GM18873 (cell line): ENCODE data around the gene TAF3.
A peak's percentile ranks its signal among the peaks of the same experiment; 100 is the strongest.
"Not testable (repeated sequence)": the region's sequence is repeated elsewhere in the genome, so short reads cannot be mapped to it uniquely, and the experiment has no call there.

ENCODE experiments used
- ATAC-seq: cut with Tn5 transposase; IDR thresholded peaks from one replicate; pipeline ENCODE4 v1.9.1; 2021; ENCODE audit warnings: mild to moderate bottlenecking, moderate library complexity, moderate number of reproducible peaks; ENCODE audit not compliant: unreplicated experiment, low FRiP score

Gene TAF3, protein sequence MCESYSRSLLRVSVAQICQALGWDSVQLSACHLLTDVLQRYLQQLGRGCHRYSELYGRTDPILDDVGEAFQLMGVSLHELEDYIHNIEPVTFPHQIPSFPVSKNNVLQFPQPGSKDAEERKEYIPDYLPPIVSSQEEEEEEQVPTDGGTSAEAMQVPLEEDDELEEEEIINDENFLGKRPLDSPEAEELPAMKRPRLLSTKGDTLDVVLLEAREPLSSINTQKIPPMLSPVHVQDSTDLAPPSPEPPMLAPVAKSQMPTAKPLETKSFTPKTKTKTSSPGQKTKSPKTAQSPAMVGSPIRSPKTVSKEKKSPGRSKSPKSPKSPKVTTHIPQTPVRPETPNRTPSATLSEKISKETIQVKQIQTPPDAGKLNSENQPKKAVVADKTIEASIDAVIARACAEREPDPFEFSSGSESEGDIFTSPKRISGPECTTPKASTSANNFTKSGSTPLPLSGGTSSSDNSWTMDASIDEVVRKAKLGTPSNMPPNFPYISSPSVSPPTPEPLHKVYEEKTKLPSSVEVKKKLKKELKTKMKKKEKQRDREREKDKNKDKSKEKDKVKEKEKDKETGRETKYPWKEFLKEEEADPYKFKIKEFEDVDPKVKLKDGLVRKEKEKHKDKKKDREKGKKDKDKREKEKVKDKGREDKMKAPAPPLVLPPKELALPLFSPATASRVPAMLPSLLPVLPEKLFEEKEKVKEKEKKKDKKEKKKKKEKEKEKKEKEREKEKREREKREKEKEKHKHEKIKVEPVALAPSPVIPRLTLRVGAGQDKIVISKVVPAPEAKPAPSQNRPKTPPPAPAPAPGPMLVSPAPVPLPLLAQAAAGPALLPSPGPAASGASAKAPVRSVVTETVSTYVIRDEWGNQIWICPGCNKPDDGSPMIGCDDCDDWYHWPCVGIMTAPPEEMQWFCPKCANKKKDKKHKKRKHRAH

GRCh38 chr10:7818295-7819120 lies at the start of gene TAF3:
TAF3 (plus strand) TSS chr10:7818505; CDS start chr10:7818710, 205 bp downstream.
- peak; percentile 90 for ATAC-seq

DNA sequence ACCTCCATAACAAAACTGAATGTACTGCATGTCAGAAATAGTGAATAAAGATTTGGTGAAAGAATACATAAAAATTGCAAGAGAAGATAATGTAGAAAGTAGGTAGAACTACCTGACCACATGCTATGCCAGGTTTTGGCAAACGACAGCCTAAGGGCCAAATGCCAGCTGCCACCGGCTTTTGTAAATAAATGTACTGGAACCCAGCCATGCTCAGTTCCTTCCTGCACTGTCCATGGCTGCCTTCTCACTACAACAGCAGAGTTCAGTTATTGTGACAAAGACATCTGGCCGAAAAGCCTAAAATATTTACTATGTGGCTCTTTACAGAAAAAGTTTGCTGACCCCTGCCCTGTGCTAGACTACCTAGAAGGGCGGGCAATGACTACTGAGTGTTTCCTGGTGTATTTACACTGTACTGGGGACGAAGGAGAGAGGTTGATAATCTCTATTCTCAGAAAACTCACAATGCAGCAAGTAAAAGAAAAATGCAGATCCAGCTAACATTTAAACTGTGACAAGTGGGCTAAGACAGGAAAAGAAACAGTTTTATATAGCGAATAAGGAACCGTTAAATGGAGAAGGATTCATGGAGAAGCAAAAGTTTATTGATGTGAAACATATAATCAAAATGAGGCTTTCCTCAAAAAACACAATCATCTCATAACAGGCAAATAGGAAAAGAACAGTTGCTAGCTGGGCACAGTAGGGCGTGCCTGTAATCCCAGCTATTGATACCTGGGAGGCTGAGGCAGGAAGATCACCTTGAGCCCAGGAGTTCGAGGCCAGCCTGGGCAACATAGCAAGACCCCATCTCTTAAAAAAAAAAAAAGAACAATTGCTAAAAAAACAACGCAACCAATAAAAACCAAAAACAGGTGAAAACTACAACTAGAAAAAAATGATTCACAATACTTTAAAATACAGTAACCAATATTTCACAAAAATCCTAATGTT lies 44.2 kb upstream of the TAF3 start:
- no peak for ATAC-seq

DNA sequence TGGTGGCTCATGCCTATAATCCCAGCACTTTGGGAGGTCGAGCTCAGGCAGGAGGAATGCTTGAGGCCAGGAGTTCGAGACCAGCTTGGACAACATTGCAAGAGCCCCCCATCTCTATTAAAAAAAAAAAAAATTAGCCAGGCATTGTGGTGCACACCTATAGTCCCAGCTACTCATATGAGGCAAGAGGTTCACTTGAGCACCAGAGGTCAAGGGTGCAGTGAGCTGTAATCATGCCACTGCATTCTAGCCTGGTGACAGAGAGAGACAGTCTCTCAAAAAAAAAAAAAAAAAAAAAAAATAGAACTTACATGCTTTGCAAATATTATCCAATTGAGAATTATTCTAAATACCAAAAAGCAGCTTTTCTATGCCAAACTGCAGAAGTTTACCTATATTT lies 41.5 kb upstream of the TAF3 start:
- ATAC-seq = no peak

- ATAC-seq = not testable (repeated sequence)
Observed at GRCh38 chr10:7782194-7782593, 36.1 kb upstream of the TAF3 start.

DNA sequence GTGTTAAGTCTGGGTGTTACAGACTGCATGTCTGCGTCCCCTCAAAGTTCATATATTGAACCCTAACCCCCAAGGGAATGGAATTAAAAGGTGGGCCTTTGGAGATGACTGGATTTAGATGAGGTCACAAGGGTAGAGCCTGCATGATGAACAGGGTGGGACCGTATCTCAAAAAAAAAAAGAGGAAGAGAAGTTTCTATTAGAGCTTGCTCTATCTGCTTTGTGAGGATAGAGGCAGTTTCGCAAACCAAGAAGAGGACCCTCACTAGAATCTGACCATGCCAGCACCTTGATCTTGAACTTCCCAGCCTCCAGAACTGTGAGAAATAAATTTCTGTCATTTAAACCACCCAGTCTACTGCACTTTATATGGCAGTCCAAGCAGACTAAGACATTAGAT lies 31.9 kb upstream of the TAF3 start:
- no peak for ATAC-seq

DNA sequence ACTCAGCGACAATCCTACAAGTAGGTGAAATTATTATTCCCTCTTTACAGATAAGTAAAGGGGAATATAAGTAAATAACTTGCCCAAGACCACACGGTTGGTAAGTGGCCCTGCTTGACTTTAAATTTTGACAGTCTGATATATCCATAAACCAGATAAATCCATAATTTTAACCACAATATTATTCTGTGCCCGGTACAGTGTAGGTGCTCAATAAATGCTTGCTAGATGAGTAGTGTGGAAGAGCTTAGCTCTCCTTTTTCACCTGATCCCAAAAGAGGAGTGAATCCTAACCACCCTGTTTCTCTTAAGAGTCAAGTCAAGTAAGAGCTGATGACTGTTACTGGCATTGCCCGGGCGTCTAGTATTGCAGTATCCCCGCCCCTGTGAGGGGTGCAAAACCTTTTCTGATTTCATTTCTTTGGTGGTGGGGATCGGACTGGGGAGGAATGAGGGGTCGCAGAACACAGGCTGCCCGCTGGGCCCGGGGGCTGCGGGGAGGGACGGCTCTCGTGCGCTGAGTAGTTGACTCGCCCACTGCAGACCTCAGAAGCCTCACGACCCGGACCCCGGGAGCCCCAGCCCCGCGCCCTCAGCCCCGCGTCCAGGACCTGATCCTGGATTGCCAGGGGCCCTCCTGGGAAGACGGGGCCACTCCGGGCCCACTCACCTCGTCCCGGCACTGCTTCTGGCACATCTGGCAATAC lies 31.0 kb upstream of the TAF3 start:
- peak; percentile 4 for ATAC-seq

GRCh38 chr10:7787857-7788638 lies 30.3 kb upstream of the TAF3 start, which contains the start of the genes ATP5F1C and KIN:
ATP5F1C (plus strand) TSS chr10:7788177; CDS start chr10:7788208, 31 bp downstream.
KIN (minus strand) TSS chr10:7787993; CDS start chr10:7787933, 60 bp downstream.
- peak; percentile 93 for ATAC-seq

DNA sequence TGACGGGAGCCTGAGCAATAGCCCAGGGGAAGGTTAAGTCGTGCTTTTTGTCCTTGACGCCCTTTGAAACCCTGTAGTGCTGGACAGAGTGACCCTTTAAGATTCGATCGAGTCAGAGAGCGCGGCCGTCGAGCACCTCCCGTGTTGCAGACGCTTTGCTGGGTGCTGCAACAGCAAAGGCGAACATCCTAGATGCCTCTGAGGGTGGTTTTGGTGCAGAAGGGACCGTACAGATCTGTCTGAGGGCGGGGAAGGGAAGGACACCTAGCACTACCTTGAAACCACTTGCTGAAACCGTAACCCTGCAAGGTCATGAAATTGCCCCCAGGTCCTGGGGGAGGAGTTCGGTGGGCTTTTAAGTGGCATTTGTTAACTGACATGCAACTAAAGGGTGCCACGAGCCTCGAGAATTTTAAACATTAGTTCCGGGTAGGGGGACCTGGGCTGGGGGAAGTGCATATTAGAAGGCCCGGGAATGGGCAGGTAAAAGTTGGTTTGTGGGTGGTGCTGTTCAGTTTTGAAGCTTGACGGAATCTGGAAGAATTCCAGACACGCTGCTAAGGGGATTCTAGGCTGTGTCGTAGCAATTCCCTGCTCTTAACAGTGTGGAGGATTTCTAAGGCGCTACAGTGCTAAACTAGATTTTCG lies 29.5 kb upstream of the TAF3 start:
- ATAC-seq = peak; percentile 11

DNA sequence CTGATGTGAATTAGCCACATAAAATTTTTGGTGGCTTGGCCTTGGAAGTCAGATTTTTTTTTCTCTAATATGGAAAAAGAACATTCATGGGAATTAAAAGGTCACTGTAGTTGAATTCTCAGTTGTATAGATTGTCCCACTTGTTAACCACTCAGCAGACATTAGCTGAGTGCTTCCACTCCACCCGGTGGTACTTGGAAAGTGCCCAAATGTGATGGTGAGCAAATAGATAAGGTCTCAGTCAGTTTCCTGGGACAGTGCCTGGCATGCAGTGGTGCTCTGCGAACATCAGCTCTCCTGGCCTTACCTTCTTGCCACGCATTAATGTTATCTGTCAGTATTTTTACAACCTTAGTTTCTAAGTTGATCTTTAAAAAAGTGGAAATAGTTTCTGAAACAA lies 28.9 kb upstream of the TAF3 start:
- ATAC-seq = no peak

GRCh38 chr10:7792541-7792940 lies 25.8 kb upstream of the TAF3 start:
- no peak for ATAC-seq

DNA sequence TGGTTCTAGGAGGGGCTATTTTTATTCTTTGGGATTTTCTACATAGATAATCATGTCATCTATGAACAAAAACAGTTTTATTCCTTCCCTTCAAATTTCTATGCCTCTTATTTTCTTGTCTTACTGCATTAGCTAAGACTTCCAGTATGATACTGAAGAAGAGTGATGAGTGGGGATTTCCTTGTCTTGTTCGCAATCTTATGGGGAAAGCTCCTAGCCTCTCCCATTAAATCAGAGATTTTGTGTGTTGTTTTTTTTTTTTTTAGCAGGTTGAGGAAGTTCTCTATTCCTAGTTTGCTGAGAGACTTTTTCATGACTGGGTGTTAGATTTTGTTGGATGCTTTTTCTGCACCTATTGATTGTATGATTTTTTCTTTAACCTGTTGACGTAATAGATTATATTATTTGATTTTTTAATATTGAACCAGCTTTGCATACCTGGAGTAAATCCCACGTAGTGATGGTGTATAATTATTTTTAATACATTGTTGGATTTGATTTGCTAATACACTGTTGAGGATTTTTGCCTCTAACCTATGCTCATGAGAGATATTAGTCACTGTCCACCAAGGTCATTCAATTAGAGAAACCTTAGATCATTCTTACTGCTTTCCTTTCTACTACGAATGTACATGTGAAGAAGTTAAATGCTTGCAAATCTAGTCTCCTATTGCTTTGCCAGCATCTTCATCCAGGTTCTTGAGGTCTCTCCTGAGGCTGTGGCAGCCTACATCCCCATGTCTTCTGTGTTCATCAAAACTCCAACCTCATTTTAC lies 23.9 kb upstream of the TAF3 start:
- no peak for ATAC-seq

DNA sequence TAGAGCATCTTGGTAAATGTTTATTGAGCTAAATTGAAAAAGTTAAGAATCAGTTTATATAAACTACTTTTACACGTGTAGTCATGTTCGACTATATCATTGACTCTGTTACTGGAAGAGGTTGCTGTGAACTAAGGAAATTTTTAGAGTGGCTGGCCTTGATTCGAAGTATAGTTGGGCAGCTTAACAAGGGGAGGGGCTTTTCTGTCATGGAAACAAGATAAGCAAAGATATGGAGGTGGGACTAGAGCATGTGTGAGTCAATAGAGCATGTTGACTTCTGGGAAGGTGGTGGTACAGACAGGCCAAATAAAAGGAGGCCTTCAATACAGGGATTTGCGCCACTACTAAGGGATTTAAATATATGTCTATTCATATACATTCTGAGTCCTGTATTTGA lies 22.7 kb upstream of the TAF3 start:
- no peak for ATAC-seq

GRCh38 chr10:7797582-7797981 lies 20.7 kb upstream of the TAF3 start:
- ATAC-seq = no peak

- ATAC-seq = no peak
Observed at GRCh38 chr10:7802606-7803005, 15.7 kb upstream of the TAF3 start.

- ATAC-seq = no peak
Observed at GRCh38 chr10:7804216-7804615, 14.1 kb upstream of the TAF3 start.

GRCh38 chr10:7804741-7805140 lies 13.6 kb upstream of the TAF3 start:
- no peak for ATAC-seq
